Measurements from ENCODE around the gene BCAS3.

Gene BCAS3

DNA sequence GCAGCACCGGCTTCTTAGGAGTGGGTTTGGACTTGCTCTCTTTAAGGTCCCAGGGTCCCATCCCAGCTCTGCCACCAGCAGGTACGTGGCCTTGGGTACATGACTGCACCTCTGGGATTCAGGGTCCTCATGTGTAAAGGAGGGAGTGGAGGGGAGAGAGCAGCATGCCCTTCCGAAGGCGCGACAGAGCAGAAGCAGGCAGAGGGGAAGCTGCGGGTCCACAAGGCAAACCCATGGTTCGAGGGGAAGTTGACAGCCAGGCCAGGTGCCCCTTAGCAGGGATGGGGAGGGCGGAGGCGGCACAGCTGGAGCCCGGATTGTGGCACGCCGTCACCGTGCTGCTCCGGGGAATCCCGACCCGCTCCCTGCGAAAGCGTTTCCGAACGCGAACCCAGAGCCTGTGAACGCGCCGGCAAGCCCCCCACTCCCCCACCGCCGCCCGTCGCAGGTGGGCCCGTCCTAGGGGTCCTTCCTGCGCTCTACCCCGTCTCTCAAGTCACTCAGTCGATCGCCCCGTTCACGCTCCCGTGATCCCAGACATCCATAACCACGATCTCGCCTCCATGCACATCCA, 717.8 kb downstream of the BCAS3 start:
- no peak for DNase-seq

- DNase-seq, result no peak
Observed at GRCh38 chr17:61395983-61396585, 718.4 kb downstream of the BCAS3 start.

DNA sequence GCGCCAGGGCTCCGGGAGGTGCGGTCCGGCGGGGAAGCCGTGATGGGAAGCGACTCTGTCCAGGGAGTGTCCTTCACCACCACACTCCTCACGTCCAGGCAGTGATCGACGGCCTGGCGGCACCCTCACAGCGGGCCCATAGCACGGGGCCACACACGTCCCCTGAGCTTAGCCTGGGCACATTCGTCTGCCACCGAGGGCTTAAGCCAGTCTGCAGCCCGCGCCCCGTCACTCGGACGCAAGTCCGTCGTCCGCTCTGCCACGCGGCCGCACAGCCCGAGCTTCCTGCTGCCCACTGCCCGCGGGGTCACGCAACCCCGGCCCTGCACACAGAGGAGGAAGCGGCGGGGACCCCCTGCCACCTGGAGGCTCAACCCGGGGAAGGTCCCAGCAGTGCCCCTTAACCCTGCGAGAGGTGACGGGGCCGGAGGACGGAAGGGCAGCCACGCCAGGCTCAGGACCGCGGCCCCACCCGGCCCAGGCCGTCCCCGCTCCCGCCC, 719.0 kb downstream of the BCAS3 start:
- DNase-seq, result no peak

DNA sequence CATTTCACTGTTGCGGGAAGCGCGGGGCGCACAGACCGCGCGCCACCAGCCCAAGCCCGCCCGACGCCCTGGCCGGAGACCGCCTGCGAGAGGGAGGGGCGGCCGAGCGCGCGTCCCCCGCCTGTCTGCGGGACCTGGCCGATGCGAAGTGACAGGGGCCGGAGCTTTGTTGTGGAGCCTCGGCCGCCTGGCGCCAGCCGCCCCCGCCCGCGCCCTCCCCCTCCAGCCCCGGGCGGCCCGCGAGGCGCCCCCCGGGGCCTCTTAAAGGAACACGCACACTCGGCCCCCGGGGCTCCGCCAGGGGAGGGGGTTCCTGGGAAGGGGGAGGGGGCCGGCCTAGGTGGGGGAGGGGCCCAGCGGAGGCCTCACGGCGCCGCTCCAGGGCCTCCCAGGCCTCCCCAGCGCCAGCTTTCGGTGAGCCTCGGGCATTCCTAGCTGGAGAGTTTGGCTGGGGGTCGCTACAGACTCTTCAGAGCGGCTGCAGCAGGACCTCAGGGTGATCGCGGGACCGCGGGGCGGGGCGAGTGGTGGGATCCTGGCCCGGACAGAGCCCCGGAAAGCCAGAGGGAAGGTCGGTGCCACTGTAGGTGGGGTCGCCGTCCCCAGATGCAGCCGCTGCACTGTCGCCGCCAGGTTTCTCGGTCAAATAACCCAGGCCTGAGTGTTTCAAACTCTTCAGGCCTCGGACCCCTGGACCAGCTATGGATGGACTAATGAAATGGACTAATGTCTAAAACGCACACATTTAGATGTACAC, 719.6 kb downstream of the BCAS3 start:
- DNase-seq, result no peak

- DNase-seq, result no peak
Observed at GRCh38 chr17:61398721-61399130, 721.1 kb downstream of the BCAS3 start.

- DNase-seq, result no peak
Observed at GRCh38 chr17:61399131-61400065, 721.7 kb downstream of the BCAS3 start, which contains the start of gene TBX2. Gene TBX2, plus strand, starts transcription at chr17:61399843. Its CDS starts 334 bp downstream, at chr17:61400177.

GRCh38 chr17:61400066-61400716, 722.5 kb downstream of the BCAS3 start:
- DNase-seq, result no peak

DNA sequence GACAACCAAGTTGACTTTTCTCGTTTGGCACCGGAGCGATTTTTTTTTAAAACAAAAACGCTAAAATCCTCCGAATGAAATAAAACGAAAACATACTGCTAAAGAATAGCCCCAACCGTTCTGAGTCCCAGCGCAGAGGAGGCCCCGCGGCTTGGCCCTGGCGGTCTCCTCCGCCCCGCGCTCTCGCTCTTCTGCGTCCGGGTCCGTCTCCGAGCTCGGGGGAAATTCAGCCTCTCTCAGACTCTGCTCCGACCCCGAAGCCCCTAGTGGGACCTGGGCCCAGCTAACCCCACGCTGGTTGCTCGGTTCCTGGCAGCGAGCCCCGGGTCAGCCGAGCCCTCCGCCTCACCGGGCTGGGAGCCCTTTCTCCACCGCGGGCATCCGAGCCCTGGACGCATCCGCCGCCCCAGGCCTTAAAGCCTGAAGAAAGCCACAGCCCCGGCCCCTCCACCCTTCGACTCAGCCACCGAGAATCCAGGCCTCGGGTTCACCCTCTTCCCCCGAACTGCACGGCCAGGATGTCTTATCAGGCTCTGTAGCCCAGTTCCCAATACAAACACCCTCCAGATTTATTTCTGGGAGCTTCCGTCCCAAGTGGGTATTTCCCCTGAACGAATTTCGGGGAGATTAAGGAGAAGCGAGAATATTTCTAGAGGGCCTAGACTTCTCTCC, 723.2 kb downstream of the BCAS3 start:
- DNase-seq, result no peak

DNA sequence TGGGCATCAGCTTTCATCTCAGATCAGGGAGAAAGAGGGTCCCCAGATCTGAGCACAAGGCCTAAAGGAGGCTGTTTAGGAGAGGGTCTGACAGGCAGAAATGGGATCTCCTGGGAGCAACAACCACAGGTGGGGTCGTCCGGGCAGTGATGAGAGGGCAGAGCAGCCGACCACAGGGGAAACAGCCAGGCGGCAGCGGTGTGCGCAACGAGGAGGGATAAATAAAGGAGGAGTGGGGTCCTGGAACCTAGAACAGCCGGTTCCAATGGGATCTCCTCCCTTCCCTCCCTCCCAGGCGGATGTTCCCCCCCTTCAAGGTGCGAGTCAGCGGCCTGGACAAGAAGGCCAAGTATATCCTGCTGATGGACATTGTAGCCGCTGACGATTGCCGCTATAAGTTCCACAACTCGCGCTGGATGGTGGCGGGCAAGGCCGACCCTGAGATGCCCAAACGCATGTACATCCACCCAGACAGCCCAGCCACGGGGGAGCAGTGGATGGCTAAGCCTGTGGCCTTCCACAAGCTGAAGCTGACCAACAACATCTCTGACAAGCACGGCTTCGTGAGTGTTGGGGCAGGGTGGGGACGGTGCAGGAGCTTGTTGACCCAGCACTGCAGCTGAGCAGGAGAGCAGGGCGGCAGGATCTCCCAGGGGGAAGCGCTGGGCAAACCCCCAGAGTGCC, 723.9 kb downstream of the BCAS3 start:
- no peak for DNase-seq

- DNase-seq, result no peak
Observed at GRCh38 chr17:61402073-61402541, 724.5 kb downstream of the BCAS3 start.

DNA sequence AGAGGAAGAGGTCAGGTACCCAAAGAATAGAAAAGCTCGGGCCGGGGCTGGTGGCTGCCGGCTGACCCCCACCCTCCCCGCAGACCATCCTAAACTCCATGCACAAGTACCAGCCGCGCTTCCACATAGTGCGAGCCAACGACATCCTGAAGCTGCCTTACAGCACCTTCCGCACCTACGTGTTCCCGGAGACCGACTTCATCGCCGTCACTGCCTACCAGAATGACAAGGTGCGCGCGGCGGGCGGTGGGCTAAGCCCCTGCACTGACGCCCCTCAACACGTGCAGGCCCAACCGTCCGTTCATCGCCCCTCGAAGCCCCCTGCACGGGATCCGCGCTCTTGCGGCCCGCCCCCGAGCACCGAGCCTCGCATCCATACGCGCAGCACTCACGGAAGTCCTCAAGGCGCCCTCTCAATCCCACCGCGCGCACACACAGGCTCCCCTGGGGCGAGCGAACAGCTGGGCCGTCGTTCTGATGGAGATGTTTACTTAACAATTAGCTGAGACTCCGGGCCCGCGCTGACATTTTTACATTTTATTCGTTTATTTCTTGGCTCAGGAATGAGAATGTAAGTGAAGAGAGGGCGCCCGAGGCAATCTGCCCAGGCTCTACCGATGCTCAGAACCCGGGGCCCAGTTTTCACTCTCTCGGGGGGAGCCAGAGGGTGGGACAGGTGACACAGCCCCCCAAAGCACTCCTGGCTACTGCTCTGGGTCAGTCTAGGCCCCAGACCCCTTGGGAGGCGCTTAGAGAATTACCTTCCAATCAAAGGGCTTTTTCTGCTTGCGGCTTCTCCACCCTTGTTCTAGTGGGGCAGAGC, 725.5 kb downstream of the BCAS3 start:
- DNase-seq, result peak; percentile 58

DNA sequence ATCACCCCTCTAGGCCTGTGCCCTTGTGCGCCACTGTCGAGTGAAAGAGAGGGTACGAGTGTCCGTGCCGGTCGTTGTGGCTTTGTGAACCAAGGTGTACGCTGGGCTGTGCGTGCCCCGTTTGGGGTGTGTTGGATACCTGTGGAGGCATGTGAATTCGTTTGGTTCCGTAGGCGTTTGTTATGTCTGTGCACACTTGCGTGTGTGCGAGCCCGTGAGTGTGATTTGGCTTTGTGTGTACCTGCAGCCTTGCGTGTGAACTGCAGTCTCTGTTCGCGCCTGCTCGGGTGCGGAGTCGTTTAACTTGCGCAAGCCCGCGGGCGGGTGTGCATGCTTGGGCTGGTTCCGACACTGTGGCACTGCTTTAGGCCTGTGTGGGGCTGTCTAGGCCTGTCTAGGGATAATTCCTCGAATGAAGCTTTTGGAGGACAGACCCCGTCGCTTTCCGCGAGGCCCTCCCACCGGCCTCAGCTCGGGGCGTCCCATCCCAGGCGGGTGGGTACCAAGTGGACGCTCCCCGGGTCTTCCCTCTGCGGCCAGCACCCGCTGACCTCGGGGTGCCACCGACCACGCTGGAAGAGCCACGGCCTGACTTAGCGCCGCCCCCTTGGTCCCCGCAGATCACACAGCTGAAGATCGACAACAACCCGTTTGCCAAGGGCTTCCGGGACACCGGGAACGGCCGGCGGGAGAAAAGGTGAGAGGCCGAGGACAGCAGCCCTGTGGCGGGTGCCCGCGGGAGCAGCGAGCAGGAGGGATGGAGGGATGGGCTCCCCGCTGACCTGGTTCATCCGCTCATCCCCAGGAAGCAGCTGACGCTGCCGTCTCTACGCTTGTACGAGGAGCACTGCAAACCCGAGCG, 726.4 kb downstream of the BCAS3 start:
- no peak for DNase-seq

DNA sequence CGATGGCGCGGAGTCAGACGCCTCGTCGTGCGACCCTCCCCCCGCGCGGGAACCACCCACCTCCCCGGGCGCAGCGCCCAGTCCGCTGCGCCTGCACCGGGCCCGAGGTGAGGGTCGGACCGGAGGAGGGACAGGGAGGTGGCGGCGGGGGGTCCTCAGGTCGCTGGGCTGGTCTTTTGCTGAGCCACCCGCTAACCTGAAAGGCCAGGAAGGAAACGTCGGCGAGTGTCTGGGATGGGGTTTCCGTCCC, 726.9 kb downstream of the BCAS3 start:
- DNase-seq, result no peak

DNA sequence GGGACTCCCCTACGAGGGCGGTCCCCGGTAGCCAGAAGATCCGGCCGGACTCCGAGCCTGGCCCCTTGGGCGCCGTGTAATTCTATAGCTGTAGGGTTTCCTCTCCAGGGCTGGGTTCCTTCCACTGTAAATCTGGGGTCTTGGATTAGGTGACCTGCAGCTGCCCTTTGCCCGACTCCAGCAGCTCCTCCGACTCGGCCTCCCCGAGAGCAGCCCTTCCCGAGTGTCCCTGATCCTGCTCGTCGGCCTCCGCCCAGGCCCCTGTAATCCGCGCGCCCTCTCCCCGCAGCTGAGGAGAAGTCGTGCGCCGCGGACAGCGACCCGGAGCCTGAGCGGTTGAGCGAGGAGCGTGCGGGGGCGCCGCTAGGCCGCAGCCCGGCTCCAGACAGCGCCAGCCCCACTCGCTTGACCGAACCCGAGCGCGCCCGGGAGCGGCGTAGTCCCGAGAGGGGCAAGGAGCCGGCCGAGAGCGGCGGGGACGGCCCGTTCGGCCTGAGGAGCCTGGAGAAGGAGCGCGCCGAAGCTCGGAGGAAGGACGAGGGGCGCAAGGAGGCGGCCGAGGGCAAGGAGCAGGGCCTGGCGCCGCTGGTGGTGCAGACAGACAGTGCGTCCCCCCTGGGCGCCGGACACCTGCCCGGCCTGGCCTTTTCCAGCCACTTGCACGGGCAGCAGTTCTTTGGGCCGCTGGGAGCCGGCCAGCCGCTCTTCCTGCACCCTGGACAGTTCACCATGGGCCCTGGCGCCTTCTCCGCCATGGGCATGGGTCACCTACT, 727.4 kb downstream of the BCAS3 start:
- DNase-seq, result no peak

DNA sequence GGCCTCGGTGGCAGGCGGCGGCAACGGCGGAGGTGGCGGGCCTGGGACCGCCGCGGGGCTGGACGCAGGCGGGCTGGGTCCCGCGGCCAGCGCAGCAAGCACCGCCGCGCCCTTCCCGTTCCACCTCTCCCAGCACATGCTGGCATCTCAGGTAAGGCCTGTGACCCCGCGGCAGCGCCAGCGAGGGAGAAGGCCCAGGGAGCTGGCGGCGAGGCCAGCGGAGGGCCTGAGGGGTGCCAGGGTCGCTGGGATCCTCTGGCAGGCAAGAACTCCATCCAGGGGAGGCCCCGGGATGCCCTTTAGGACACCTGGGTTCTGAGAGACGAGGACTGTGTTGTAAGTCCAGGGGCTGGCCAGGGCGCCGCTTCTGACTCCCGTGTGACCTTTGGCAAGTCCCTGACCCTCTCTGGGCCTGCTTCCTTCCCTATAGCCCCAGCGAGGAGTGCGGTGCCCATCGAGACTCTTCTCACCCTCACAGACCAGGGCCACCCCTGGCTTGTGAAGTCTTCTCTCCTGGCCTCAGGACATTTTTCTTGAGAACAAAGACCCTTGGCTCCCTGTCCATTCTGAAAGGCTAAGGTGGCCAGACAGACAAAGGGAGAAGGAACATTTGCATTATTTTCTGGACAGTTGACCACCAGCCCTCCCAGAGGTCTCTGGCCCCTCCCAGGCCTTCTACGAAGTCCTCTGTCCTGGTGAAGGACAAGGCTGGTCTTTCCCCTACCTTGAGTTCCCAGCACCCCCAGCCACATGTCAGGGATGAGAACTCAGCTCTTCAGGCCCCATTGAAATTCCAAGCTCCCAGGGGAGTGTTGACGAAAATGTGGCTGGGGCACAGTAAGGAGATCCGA, 728.3 kb downstream of the BCAS3 start:
- no peak for DNase-seq

DNA sequence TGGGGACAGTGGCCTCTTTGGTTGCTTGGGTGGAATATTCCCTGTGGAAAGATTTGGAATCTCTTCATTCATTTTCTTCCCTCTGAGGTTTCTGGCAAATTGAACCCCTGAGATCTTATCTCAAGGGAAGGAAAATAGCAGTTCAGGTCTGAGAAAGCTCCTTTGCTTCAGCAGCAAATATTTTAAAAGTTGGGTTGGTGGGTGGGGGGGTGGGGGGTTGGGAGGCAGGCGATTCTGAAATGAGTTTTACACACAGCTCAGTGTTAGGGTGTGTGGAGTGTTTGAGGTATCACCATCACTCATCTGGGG, 728.8 kb downstream of the BCAS3 start:
- DNase-seq, result no peak

GRCh38 chr17:61406971-61407911, 729.6 kb downstream of the BCAS3 start:
- DNase-seq, result no peak
